ENCODE data around the gene RUNX2. TPM values are rescaled to one million over a fixed set of nuclear protein-coding genes. Genes with fewer than 3 reads are reported as not detected.

RUNX2 gene
- total and polyA plus RNA-seq, 2 donors from 2014 or later: 2.3 to 4.7 TPM

DNA sequence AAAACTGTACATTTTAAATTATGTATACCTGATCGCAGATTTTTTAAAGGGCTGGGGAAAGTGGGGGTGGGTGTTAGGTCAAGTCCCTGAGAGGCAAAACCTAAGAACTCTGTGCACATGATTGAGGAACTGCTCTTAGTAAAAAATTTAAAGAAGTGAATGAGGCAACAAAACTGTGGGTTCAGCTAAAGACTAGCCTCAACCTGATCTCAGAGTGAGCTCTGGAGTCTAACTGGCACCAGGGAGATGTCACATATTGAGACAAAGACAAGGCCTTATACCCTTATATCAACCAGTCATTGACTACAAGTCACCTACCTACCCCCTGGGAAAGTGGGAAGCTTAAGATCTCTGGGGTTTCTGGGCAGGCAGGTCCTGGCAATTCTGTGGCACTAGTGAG, 27.4 kb upstream of the RUNX2 start:
- no peak for FAIRE-seq

DNA sequence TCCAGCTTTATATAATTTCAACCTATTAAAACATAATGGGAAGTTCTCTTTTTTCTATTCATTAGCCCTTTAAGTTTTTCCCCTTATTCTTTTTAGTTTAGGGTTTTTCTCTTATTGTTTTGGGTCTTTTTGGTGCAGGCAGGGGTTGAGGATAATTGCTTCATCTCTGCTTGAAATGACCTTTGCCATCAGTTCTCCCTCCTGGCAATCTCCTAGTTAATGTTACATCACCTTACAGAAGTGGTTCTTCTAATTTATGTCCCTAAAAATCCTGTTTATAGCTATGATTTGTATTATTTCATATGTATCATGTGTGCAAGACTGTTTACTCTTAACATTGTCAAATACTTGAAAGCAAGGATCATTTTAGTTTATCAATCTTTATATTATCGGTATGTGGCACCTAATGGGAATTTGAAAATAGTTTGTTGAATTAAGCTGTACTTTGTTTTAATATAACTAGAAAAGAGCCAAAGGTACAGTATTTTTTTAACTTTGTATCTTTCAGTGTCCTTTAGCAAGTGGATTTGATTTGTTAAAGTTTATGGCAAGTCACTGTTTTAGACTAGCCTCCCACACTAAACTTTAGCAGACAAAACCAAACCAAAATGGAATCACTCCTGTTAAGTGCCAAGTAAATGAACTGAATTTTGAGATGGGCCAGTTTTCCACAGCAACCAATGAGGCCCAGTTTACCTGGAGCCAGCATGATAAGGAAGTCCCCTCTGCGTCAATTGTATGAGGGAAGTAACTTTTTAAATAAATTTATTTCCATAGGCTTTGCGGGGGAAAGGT, 26.6 kb upstream of the RUNX2 start:
- Histone ChIP-seq H3K9me3 (ENCODE audit: control insufficient read depth in 2 of 3, insufficient read depth in 1 of 3, low read length in 3 of 3) (no peaks in the 10 kb centered on the region), H3K4me1 (ENCODE audit: control insufficient read depth in 2 of 3, insufficient read depth in 2 of 3, low read depth in 1 of 3, low read length in 3 of 3) (no peaks in the 10 kb centered on the region), H3K36me3 (ENCODE audit: control insufficient read depth in 2 of 3, insufficient read depth in 3 of 3, low read length in 3 of 3) (no peaks in the 10 kb centered on the region), H3K9ac (ENCODE audit: low read length in 3 of 3) (no peak overlapping the region), H3K27ac (ENCODE audit: low read depth in 2 of 2, low read length in 2 of 2) (no peak overlapping the region), H3K4me3 (ENCODE audit: low read length in 3 of 3) (no peak overlapping the region), H3K27me3 (ENCODE audit: control insufficient read depth, insufficient read depth, low read length) (no peaks in the 10 kb centered on the region)
- TF ChIP-seq, protein P1, sequence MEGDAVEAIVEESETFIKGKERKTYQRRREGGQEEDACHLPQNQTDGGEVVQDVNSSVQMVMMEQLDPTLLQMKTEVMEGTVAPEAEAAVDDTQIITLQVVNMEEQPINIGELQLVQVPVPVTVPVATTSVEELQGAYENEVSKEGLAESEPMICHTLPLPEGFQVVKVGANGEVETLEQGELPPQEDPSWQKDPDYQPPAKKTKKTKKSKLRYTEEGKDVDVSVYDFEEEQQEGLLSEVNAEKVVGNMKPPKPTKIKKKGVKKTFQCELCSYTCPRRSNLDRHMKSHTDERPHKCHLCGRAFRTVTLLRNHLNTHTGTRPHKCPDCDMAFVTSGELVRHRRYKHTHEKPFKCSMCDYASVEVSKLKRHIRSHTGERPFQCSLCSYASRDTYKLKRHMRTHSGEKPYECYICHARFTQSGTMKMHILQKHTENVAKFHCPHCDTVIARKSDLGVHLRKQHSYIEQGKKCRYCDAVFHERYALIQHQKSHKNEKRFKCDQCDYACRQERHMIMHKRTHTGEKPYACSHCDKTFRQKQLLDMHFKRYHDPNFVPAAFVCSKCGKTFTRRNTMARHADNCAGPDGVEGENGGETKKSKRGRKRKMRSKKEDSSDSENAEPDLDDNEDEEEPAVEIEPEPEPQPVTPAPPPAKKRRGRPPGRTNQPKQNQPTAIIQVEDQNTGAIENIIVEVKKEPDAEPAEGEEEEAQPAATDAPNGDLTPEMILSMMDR (IDR thresholded peaks at IDR 0.05; ENCODE audit: borderline replicate concordance, extremely low read depth, insufficient read depth): no peak
- intact Hi-C loops (cut with DNase I): no loop called here
- no peak for FAIRE-seq
- no peak for DNase-seq

More for the DNA sequence above, 27.4 kb upstream of the RUNX2 start:
- Histone ChIP-seq H3K9ac (ENCODE audit: low read length in 3 of 3) (no peak overlapping the region), H3K4me3 (ENCODE audit: low read length in 3 of 3) (no peak overlapping the region), H3K27ac (ENCODE audit: low read depth in 2 of 2, low read length in 2 of 2) (no peak overlapping the region), H3K9me3 (ENCODE audit: control insufficient read depth in 2 of 3, insufficient read depth in 1 of 3, low read length in 3 of 3) (no peaks in the 10 kb centered on the region), H3K36me3 (ENCODE audit: control insufficient read depth in 2 of 3, insufficient read depth in 3 of 3, low read length in 3 of 3) (no peaks in the 10 kb centered on the region), H3K27me3 (ENCODE audit: control insufficient read depth, insufficient read depth, low read length) (no peaks in the 10 kb centered on the region), H3K4me1 (ENCODE audit: control insufficient read depth in 2 of 3, insufficient read depth in 2 of 3, low read depth in 1 of 3, low read length in 3 of 3) (no peaks in the 10 kb centered on the region)
- DNase-seq: no peak
- TF ChIP-seq, protein P1 (IDR thresholded peaks at IDR 0.05; ENCODE audit: borderline replicate concordance, extremely low read depth, insufficient read depth): no peak
- intact Hi-C loops (cut with DNase I): no loop called here

DNA sequence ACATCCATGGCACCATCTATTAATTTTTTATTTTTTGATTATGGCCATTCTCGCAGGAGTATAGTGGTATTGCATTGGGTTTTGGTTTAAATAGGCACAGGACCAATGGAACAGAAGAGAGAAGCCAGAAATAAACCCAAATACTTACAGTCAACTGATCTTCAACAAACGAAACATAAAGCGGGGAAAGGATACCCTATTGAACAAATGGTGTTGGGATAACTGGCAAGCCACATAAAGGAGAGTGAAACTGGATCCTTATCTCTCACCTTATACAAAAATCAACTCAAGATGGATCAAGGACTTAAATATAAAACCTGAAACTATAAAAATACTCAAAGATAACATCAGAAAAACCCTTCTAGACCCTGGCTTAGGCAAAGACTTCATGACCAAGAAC, 25.3 kb upstream of the RUNX2 start:
- no peaks in the 10 kb centered on the region for H3K4me1 ChIP-seq (ENCODE audit: control insufficient read depth in 2 of 3, insufficient read depth in 2 of 3, low read depth in 1 of 3, low read length in 3 of 3)
- FAIRE-seq: no peak
- intact Hi-C loops (cut with DNase I): no loop called here
- no peaks in the 10 kb centered on the region for H3K9me3 ChIP-seq (ENCODE audit: control insufficient read depth in 2 of 3, insufficient read depth in 1 of 3, low read length in 3 of 3)
- TF ChIP-seq, protein P1 (IDR thresholded peaks at IDR 0.05; ENCODE audit: borderline replicate concordance, extremely low read depth, insufficient read depth): no peak
- H3K36me3 ChIP-seq (ENCODE audit: control insufficient read depth in 2 of 3, insufficient read depth in 3 of 3, low read length in 3 of 3): no peaks in the 10 kb centered on the region
- no peaks in the 10 kb centered on the region for H3K27me3 ChIP-seq (ENCODE audit: control insufficient read depth, insufficient read depth, low read length)
- H3K9ac ChIP-seq (ENCODE audit: low read length in 3 of 3): no peak overlapping the region
- H3K4me3 ChIP-seq (ENCODE audit: low read length in 3 of 3): no peak overlapping the region
- no peak overlapping the region for H3K27ac ChIP-seq (ENCODE audit: low read depth in 2 of 2, low read length in 2 of 2)
- no peak for DNase-seq
